NCI-H1105 treated with DMSO at 0.1 percent for 48 hours (cell line): Measurements from ENCODE around the gene GPR108.

Experiments
- DNase-seq: peaks from one replicate; lab custom pipeline; 2025; lab: John Stamatoyannopoulos, UW

The GPR108 gene

GRCh38 chr19:6707011-6707657 is 30.2 kb downstream of the GPR108 start:
- DNase-seq: no peak

GRCh38 chr19:6706633-6706958 is 30.8 kb downstream of the GPR108 start:
- no peak for DNase-seq

GRCh38 chr19:6705931-6706632 is 31.3 kb downstream of the GPR108 start:
- DNase-seq: no peak

DNA sequence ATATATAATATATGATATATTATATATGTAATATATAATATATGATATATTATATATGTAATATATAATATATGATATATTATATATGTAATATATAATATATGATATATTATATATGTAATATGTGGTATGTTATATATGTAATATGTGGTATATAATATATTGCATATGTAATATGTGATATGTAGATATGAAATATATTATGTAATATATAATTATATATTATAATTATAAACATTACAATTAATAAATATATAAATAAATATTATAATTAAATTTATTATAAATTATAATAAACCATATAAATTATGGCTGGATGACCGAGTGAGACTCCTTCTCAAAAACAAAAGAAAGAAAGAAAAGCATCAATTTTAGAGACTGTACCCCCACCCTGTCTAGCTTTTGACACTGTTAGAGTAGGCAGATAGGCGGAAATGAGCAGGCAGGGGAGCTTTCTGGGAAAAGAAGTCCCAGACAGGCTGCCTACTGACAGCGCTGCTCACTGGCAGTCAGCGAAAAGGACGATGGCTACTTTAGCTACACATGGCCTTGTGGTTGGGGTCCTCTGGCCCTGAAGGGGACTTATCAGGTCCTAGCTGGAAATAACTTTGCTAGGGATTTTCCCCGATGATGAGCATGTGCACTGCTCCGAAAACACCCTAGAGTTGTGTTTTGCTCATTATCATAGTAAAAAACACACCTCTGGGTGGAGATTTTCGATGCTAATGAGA is 36.6 kb downstream of the GPR108 start:
- no peak for DNase-seq

GRCh38 chr19:6699935-6700334 is 37.4 kb downstream of the GPR108 start:
- no peak for DNase-seq

DNA sequence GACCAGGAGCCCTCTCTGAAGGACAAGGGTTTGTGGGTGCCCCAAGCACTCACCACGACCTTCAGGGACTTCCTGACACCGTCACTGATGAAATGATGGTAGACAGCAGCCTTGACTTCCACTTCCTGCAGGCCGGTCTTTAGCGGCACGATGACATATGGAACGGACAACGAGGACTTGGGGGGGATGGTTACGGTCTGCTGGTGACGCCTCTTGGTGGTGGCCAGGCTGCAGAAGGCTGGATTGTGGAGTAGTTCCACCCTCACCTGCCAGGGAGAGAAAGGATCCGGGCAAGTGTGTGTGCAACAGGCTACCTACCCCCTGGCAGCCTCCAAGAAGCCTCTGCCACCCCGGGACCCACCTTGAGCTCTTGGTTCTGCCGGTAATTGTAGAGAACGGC is 40.1 kb downstream of the GPR108 start:
- no peak for DNase-seq

DNA sequence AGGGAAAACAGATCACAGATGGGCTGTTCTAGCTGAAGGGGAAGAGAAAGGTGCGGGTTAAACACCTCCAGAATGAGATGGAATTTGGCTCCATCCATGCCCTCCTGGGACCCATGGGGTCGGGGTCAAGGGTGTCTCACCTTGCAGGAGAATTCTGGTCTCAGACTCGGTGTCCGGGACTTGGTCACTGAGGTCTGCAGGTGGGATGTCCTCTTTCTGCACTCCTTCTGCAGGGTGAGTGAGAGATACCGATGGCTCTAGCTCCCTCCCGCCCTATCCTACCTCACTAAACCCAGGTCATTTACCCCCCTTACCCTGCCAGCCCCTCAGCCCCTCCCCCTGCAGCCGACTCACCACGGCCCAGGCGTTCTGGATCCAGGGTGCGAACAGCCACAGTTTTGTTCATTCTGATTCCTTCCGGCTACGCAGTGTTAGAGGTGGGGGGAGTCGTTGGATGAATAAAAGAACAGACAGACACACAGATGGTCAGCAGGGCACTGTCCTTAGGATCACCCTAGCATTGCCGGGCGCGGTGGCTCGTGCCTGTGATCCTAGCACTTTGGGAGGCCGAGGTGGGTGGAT is 41.0 kb downstream of the GPR108 start:
- no peak for DNase-seq

- no peak for DNase-seq
Observed at GRCh38 chr19:6694147-6694815, 43.1 kb downstream of the GPR108 start.

- DNase-seq: no peak
Observed at GRCh38 chr19:6693681-6694080, 43.7 kb downstream of the GPR108 start.

- no peak for DNase-seq
Observed at GRCh38 chr19:6693056-6693471, 44.3 kb downstream of the GPR108 start.

DNA sequence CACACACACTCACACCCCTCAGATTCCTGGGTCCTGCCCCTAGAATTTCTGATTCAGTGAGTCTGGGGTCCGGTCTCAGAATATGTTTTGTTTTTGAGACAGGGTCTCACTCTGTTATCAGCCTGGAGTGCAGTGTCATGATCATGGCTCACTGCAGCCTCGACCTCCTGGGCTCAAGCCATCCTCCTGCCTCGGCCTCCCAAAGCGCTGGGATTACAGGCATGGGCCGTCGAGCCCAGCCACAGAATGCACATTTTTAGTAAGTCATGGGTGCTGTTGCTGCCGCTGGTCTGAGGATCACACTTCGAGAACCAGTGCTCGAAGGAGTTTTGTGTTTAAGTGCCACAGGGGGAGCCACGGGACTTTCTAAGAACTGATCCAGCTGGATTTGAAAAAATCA is 45.4 kb downstream of the GPR108 start:
- no peak for DNase-seq

GRCh38 chr19:6691342-6691741 is 46.0 kb downstream of the GPR108 start:
- DNase-seq: no peak

GRCh38 chr19:6690160-6690885 is 47.1 kb downstream of the GPR108 start:
- DNase-seq: no peak

DNA sequence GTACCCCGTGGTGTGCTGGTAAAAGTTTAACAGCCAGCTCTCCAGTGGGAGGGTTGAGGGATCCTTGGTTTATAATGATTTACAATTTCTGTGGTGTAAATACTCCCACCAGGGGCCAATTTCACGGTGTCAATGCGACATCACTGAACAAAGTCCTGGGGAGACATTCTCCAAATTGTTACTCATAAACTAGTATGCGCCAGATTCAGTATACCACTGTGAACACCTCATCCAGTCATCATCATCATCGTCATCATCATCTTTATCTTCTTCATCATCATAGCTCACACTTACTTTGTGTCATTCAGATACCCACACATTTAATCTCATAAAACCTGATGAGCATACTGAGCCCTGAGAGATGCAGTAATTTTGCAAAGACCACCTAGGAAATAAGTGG is 50.3 kb downstream of the GPR108 start:
- no peak for DNase-seq

- DNase-seq: no peak
Observed at GRCh38 chr19:6686628-6686975, 50.8 kb downstream of the GPR108 start.

- no peak for DNase-seq
Observed at GRCh38 chr19:6685962-6686627, 51.3 kb downstream of the GPR108 start.

DNA sequence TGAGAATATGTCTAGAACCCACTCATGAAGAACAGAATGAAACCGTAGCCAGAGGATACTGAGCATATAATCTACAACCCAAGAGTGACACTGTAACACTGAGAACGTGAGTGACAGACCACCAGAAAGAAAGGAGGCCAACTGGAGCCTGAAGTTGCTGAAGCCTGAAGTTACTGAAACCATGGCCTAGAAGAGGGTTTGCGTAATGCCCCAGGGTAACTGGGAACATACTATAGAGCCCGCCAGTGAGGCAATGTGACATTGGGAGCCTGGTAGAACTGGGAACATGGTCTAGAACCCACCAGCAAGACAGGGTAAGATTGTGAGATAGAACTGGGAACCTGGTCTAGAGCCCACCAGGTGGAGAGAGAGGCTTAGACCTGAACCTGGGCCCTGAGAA is 51.9 kb downstream of the GPR108 start:
- DNase-seq: no peak

DNA sequence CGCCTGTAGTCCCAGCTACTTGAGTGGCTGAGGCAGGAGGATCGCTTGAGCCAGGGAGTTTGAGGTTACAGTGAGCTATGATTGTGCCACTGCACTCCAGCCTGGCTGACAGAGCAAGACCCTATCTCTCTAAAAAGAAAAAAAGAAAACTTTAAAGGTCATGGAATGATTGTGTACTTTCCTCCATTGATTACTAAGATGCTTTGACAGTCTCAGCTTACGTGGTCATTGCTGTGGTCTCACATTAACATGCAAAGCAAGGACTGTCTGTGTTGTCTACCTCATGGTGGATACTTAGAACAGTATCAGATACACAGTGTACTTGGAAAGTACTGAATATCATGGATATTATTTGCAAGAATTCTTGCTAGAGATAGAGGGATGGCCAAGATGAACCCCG is 53.4 kb downstream of the GPR108 start:
- DNase-seq: no peak

DNA sequence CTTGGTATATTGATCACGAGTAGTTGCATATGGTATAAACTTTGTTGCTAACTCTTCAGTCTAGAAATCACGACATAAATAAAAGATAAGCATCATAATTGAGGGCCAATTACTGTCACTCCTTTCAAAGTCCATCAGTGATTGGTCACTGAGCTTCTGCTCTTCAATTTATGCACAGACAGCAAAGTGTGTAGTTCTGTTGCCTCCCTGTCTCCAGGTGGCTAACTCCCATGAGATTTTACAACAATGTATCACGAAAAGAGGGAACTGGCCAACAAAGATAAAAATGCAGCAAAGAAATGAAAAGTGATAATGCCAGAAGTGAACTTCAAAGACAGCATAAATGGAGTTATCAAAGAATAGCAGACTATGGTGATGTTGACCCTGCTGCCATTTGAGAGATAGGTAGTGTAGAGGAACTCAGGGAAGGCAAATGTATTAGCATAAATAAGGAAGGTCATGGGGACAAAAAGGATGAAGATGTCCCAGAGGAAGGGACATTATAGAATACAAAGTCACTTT is 54.7 kb downstream of the GPR108 start:
- no peak for DNase-seq

DNA sequence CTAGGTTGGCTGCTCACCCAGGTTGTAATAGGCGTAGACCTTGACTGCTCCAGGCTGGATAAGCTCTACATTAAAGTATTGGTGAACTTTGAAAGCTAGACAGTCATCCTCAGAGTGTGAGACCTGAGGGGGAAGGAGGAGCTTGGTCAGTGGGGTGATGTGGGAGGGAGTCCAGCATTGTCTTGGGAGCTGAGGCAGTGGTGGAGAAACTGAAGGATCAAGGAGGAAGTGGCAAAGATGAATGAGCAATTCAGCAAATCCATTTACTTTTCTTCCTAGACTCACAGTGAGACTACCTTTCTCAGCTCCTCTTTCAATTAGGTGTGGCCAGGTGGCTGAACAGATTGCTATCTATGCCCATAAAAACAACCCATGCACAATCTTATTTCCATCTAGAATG is 57.2 kb downstream of the GPR108 start:
- DNase-seq: no peak
